Measurements from ENCODE around the gene PDE9A.

Gene PDE9A

DNA sequence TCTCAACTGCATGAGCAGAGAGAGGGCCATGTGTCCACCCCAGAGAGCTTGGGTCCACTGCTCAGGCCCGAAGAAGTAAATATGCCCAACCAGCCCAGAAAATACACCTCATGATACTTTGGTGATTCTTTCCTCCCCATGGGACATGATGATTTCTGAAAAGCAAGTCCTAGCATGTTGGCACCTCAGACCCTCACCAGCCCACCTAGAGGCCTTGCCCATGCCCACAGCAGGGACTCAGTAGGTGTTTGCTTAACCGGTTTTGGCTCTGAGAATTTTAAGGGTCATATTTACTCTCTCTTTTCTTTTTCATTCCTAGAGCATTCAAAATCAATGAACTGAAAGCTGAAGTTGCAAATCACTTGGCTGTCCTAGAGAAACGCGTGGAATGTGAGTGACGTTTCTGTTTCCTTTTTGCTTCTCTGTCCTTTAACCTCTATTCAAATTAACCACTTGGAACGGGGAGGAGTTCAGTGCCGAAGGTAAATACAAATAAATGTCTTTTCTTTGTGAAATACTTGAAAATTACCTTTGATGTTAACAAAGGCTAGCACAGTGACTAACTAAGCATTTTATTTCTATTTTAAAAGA, 79.7 kb downstream of the PDE9A start:
- no peak overlapping the region for H3K4me3 ChIP-seq (ENCODE audit: low read length)
- no peak overlapping the region for H3K9ac ChIP-seq (ENCODE audit: low read depth, low read length)
- H3K36me3 ChIP-seq (ENCODE audit: insufficient read depth, low read length), result no peaks in the 10 kb centered on the region
- no peak overlapping the region for H3K4me2 ChIP-seq (ENCODE audit: low read length)
- no peaks in the 10 kb centered on the region for H3K4me1 ChIP-seq (ENCODE audit: control insufficient read depth, insufficient read depth, low read length)
- peaks cover 21% of the 10 kb centered on the region for H3K27me3 ChIP-seq (ENCODE audit: control insufficient read depth, insufficient read depth, low read length)
- no peaks in the 10 kb centered on the region for H3K9me3 ChIP-seq (replicated peaks; ENCODE audit: low read length)

DNA sequence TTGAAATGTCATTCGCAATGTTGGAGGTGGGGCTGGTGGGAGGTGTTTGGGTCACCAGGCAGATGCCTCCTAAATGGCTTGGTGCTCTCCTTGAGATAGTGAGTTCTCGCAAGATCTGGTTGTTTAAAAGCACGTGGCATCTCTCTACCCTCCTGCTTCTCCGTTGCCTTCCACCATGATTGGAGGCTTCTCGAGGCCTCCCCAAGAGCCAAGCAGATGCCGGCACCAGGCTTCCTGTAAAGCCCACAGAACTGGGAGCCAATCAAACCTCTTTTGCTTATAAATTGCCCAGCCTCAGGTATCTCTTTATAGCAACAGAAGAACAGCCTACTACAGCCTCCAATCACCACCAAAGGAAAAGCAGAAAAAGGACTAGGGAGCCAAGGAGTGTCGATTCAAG, 80.5 kb downstream of the PDE9A start:
- H3K27me3 ChIP-seq (ENCODE audit: control insufficient read depth, insufficient read depth, low read length), result peaks cover 21% of the 10 kb centered on the region
- H3K4me3 ChIP-seq (ENCODE audit: low read length), result no peak overlapping the region
- H3K9me3 ChIP-seq (replicated peaks; ENCODE audit: low read length), result no peaks in the 10 kb centered on the region
- H3K4me1 ChIP-seq (ENCODE audit: control insufficient read depth, insufficient read depth, low read length), result no peaks in the 10 kb centered on the region
- H3K4me2 ChIP-seq (ENCODE audit: low read length), result no peak overlapping the region
- H3K36me3 ChIP-seq (ENCODE audit: insufficient read depth, low read length), result no peaks in the 10 kb centered on the region
- H3K9ac ChIP-seq (ENCODE audit: low read depth, low read length), result no peak overlapping the region

DNA sequence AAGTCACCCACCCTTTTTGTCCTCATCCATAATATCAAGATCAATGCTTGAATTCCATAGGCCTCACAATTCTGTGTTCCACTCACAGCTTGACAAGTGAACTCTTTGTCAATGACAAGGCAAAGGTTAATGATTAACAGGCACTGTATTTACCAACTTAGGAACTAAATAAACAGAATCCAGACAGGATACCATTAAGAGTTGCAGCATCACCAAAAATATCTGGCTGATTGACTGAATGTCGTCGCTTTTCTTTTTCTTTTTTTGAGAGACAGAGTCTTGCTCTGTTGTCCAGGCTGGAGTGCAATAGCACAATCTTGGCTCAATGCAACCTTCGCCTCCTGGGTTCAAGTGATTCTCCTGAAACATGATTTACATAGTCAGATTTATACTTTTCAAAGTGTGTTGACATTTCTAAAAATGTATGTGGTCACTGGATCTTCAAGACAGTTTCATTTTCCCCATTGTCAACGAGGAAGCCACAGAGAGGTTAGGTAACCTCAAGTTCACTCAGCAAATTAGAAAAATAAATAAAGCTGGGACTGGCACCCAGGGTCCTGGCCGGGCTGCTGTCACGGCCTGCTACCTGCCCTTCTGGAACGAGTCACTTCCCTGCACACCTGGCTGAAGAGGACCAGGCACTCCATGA, 81.0 kb downstream of the PDE9A start:
- Histone ChIP-seq H3K4me2 (ENCODE audit: low read length) (no peak overlapping the region), H3K9me3 (replicated peaks; ENCODE audit: low read length) (no peaks in the 10 kb centered on the region), H3K27me3 (ENCODE audit: control insufficient read depth, insufficient read depth, low read length) (peaks cover 21% of the 10 kb centered on the region), H3K9ac (ENCODE audit: low read depth, low read length) (no peak overlapping the region), H3K36me3 (ENCODE audit: insufficient read depth, low read length) (no peaks in the 10 kb centered on the region), H3K4me1 (ENCODE audit: control insufficient read depth, insufficient read depth, low read length) (no peaks in the 10 kb centered on the region), H3K4me3 (ENCODE audit: low read length) (no peak overlapping the region)

DNA sequence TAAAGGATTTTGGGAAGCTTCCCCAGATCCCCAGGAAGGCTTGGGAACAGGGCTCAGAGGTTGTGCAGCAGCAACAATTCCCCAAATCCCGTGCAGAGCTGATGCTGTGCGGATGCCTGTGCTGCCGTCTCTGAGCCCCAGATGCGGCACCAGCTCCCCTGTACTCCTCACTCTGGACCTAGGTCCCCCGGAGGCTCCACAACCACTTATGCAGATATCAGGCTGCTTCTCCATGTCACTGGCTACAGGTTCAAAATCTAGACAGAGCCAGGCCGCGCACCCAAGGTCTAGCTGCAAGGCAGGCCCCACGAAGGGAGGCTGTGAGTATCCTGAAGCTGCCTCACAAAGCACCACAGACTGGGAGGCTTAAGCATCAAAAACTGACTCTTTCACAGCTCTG, 81.6 kb downstream of the PDE9A start:
- Histone ChIP-seq H3K9me3 (replicated peaks; ENCODE audit: low read length) (no peaks in the 10 kb centered on the region), H3K4me1 (ENCODE audit: control insufficient read depth, insufficient read depth, low read length) (no peaks in the 10 kb centered on the region), H3K36me3 (ENCODE audit: insufficient read depth, low read length) (no peaks in the 10 kb centered on the region)

DNA sequence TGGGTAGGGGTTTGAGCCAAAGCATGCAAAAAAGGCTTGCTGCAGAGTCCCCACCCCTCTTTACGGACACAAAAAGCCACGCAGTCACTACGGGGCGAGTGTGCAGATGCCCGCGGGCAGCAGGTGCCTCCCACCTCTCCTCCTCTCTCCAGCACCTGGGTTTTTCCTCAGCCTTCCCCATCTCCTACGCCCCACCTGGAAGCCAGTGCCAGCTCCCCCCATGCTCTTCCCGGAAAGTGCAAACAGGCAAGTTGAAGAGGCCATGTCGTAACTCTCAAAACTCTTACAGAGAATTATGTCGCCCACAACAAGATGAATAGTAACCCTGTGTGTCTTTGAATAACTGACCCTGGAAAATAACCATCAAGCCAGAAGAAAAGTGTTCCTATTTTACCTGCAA, 82.5 kb downstream of the PDE9A start:
- Histone ChIP-seq H3K4me1 (ENCODE audit: control insufficient read depth, insufficient read depth, low read length) (no peaks in the 10 kb centered on the region), H3K9ac (ENCODE audit: low read depth, low read length) (no peak overlapping the region), H3K4me3 (ENCODE audit: low read length) (no peak overlapping the region), H3K4me2 (ENCODE audit: low read length) (no peak overlapping the region), H3K36me3 (ENCODE audit: insufficient read depth, low read length) (no peaks in the 10 kb centered on the region), H3K9me3 (replicated peaks; ENCODE audit: low read length) (no peaks in the 10 kb centered on the region), H3K27me3 (ENCODE audit: control insufficient read depth, insufficient read depth, low read length) (peaks cover 23% of the 10 kb centered on the region)

More for the DNA sequence above, 81.6 kb downstream of the PDE9A start:
- H3K9ac ChIP-seq (ENCODE audit: low read depth, low read length), result no peak overlapping the region
- no peak overlapping the region for H3K4me3 ChIP-seq (ENCODE audit: low read length)
- no peak overlapping the region for H3K4me2 ChIP-seq (ENCODE audit: low read length)
- peaks cover 21% of the 10 kb centered on the region for H3K27me3 ChIP-seq (ENCODE audit: control insufficient read depth, insufficient read depth, low read length)

DNA sequence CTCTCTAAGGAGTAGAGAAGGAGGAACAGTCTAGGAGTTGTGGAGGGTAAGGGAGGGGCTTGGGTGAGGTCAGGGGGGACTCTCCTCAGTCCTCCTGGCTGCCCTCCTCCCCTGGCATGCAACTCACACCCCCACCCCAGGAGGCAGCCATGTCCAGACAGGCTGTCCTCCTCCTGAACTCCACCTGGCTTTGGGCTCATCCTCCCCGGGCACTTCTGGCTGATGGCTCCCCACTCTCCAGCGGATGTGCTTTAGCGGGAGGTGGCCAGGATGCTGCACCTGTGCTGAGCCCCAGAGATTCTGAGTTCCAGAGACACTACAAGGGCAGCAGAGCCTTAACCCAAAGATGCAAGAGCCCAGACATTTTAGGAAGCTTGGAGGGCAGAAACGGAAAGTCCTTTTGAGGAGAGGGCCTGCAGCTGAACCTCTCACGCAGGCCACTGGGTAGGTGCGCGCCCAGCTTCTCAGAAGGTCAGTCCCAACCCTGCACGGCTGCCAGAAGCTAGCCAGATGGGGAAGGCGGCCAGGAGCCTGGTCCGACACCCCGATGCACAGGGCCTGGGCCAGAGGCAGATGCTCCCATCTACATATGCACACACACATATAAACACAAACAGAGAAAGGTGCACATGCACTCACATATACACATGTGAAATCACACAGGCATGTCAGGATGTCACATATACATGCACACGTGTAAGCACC, 83.4 kb downstream of the PDE9A start:
- Histone ChIP-seq H3K9ac (ENCODE audit: low read depth, low read length) (no peak overlapping the region), H3K4me2 (ENCODE audit: low read length) (no peak overlapping the region), H3K4me1 (ENCODE audit: control insufficient read depth, insufficient read depth, low read length) (peaks cover 4% of the 10 kb centered on the region), H3K27me3 (ENCODE audit: control insufficient read depth, insufficient read depth, low read length) (peaks cover 31% of the 10 kb centered on the region), H3K4me3 (ENCODE audit: low read length) (no peak overlapping the region), H3K9me3 (replicated peaks; ENCODE audit: low read length) (no peaks in the 10 kb centered on the region), H3K36me3 (ENCODE audit: insufficient read depth, low read length) (no peaks in the 10 kb centered on the region)

DNA sequence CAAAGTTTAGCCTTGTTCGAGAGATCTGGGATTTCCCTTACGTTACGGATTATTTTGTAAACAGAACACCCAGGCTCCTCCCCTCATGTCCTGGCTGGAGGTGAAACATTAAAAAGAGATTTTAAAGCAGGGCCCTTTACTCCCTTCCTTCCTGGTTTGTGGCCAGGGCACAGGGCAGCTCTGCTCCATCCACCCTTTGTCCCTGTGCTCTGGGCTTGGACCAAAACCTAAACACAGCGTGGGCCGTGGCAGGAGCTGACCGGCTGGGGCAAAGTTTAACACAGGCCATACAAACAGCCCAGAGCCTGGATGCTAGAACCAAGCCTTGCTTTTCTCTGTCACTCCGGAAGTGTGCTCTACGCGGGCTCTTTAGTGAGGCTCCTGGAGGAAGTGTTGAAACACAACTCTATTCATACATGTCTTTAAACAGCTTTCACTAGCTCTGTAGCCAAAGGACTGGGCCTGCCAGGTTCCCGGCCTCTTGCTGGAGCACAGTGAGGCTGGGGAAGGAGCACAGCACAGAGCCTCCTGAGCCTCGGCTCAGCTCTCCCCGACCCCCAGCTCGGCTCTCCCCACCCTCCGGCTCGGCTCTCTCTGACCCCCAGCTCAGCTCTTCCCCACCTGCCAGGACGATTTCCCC, 84.7 kb downstream of the PDE9A start:
- no peak overlapping the region for H3K9ac ChIP-seq (ENCODE audit: low read depth, low read length)
- H3K9me3 ChIP-seq (replicated peaks; ENCODE audit: low read length), result no peaks in the 10 kb centered on the region

DNA sequence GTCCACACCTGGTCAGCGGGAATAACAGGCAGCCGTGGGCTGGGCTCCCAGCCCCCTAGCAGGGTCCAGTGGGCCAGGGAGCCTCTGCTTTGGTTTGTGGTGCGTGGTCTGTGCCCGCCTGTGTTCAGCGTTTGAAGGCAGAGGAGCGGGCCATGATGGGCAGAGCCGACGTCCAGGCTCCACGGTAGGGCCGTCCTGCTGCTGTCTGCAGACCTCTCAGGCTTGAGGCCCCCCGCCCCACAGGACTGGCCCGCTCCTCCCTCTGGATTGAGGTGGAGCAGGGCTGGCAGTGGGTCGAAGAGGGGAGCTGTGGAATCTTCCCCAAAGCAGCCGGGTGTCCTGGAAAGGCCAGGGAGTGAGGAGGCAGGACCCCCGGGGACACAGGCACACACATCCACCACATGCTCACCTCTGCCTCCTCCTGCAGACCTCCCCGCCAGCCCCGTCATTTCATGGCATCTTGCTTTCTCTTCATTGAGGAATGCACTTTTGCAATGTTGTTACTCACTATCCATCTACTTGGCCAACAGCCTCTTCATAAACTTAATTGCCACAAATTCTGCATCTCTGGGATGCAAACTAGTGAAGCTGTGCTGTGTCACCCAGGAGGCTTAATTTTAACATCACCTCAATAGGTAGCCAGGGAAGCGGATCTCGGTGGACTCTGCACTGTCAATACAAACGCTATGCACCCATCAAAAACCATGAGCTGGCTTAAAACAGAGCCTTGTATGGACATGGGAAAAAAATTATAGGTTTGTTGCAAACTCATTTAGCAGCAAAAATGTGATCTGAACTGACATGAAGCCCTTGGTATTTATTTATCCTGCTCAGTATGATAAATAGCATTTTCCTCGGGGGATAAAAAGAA, 85.9 kb downstream of the PDE9A start:
- H3K36me3 ChIP-seq (ENCODE audit: insufficient read depth, low read length), result no peaks in the 10 kb centered on the region
- no peak overlapping the region for H3K4me2 ChIP-seq (ENCODE audit: low read length)
- H3K9ac ChIP-seq (ENCODE audit: low read depth, low read length), result no peak overlapping the region
- peaks cover 42% of the 10 kb centered on the region for H3K27me3 ChIP-seq (ENCODE audit: control insufficient read depth, insufficient read depth, low read length)
- peaks cover 12% of the 10 kb centered on the region for H3K4me1 ChIP-seq (ENCODE audit: control insufficient read depth, insufficient read depth, low read length)
- H3K4me3 ChIP-seq (ENCODE audit: low read length), result no peak overlapping the region
- H3K9me3 ChIP-seq (replicated peaks; ENCODE audit: low read length), result no peaks in the 10 kb centered on the region

More for the DNA sequence above, 84.7 kb downstream of the PDE9A start:
- Histone ChIP-seq H3K4me1 (ENCODE audit: control insufficient read depth, insufficient read depth, low read length) (peaks cover 12% of the 10 kb centered on the region), H3K4me2 (ENCODE audit: low read length) (no peak overlapping the region), H3K36me3 (ENCODE audit: insufficient read depth, low read length) (no peaks in the 10 kb centered on the region), H3K4me3 (ENCODE audit: low read length) (no peak overlapping the region), H3K27me3 (ENCODE audit: control insufficient read depth, insufficient read depth, low read length) (peaks cover 40% of the 10 kb centered on the region)

DNA sequence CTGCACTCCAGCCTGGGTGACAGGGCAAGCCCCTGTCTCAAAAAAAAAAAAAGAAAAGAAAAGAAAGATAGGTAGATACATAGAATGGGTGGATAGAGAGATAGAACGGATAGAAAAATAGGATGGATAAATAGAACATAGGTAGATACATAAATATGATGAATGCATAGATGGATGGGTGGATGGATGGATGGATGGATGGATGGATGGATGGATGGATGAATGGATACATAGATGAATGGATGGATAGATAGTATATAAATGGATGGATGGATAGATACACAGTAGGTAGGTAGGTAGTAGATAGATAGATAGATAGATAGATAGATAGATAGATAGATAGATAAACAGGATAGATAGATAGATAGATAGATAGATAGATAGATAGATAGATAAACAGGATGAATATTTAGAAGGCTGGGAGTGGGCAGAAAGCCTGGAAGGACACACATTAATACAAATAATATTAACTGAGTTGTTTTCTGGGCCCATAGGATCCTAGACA, 87.0 kb downstream of the PDE9A start:
- no peak overlapping the region for H3K9ac ChIP-seq (ENCODE audit: low read depth, low read length)
- peaks cover 34% of the 10 kb centered on the region for H3K27me3 ChIP-seq (ENCODE audit: control insufficient read depth, insufficient read depth, low read length)
- H3K4me1 ChIP-seq (ENCODE audit: control insufficient read depth, insufficient read depth, low read length), result peaks cover 12% of the 10 kb centered on the region
- no peaks in the 10 kb centered on the region for H3K36me3 ChIP-seq (ENCODE audit: insufficient read depth, low read length)
- no peak overlapping the region for H3K4me3 ChIP-seq (ENCODE audit: low read length)
- H3K4me2 ChIP-seq (ENCODE audit: low read length), result no peak overlapping the region
- H3K9me3 ChIP-seq (replicated peaks; ENCODE audit: low read length), result no peaks in the 10 kb centered on the region

DNA sequence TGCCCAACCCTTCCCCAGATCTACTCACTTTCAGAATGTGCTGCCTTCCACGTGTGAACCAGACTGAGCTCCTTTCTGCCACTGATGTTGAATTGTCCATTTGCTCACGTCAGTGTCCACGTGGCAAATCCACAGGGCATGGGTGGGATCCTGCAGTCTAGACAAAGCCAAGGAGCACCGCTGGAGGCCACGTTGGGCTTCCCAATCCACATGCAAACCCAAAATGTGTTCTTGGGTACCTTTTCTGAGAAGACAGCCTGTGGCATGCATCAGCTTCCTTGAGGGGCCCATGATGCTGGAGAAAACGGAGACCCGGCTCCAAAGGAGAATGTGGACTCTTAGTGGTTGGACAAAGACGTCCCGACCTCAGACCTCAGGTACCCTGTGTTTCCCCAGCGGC, 87.6 kb downstream of the PDE9A start:
- Histone ChIP-seq H3K9me3 (replicated peaks; ENCODE audit: low read length) (no peaks in the 10 kb centered on the region), H3K36me3 (ENCODE audit: insufficient read depth, low read length) (no peaks in the 10 kb centered on the region), H3K4me3 (ENCODE audit: low read length) (no peak overlapping the region), H3K27me3 (ENCODE audit: control insufficient read depth, insufficient read depth, low read length) (peaks cover 29% of the 10 kb centered on the region), H3K4me2 (ENCODE audit: low read length) (no peak overlapping the region), H3K4me1 (ENCODE audit: control insufficient read depth, insufficient read depth, low read length) (peaks cover 12% of the 10 kb centered on the region), H3K9ac (ENCODE audit: low read depth, low read length) (no peak overlapping the region)
